Keratinocyte (primary cell): ENCODE data around the gene BCL11B. TPM values are rescaled to one million over a fixed set of nuclear protein-coding genes. Genes with fewer than 3 reads are reported as not detected.

Source experiments
- DNase-seq: peaks from one replicate; pipeline ENCODE4 v3.0.0-alpha.2; 2011; ENCODE audit warnings: low read depth, missing footprints, low spot score
- FAIRE-seq: peaks from 2 replicates; lab custom pipeline; 2011; peaks lifted over from hg19 to GRCh38; lab: Jason Lieb, UNC
- H2AFZ ChIP-seq: 2 replicates; pipeline ENCODE4 v1.6.0; 2012; ENCODE audit warnings: low read length, control low read depth, inconsistent platforms; ENCODE audit not compliant: control insufficient read depth
- H3K27ac ChIP-seq: 2 replicates; pipeline ENCODE4 v1.5.1; 2011; ENCODE audit warnings: low read length; ENCODE audit not compliant: control insufficient read depth, insufficient read depth
- H3K27me3 ChIP-seq: 3 replicates; pipeline ENCODE4 v1.6.0; 2011; ENCODE audit warnings: low read length; ENCODE audit not compliant: control insufficient read depth, insufficient read depth; ENCODE audit errors: extremely low read depth
- H3K36me3 ChIP-seq, 2 experiments: 2 replicates in 1 of 2; 3 replicates in 1 of 2; pipeline ENCODE4 v1.5.1; 2011; ENCODE audit warnings: low read length in 2 of 2, mild to moderate bottlenecking in 1 of 2; ENCODE audit not compliant: control insufficient read depth in 2 of 2, insufficient read depth in 2 of 2; ENCODE audit errors: extremely low read depth in 1 of 2
- H3K4me1 ChIP-seq: 3 replicates; pipeline ENCODE4 v1.5.1; 2011; ENCODE audit warnings: low read length; ENCODE audit not compliant: control insufficient read depth, insufficient read depth; ENCODE audit errors: extremely low read depth
- H3K4me2 ChIP-seq: 3 replicates; pipeline ENCODE4 v1.6.0; 2011; ENCODE audit warnings: low read depth, low read length; ENCODE audit not compliant: control insufficient read depth, insufficient read depth; ENCODE audit errors: extremely low read depth
- H3K4me3 ChIP-seq, 3 experiments: fragments of 200-600 bp in 1 of 3; sonication (generic) in 1 of 3; 2 replicates in 2 of 3; 3 replicates in 1 of 3; pipeline ENCODE4 v1.5.1; 2011 to 2016; ENCODE audit warnings: low read length in 3 of 3, mild to moderate bottlenecking in 3 of 3, control low read depth in 2 of 3, inconsistent platforms in 1 of 3, low read depth in 1 of 3, mixed read lengths in 1 of 3, mixed run types in 1 of 3, moderate library complexity in 1 of 3; ENCODE audit not compliant: control insufficient read depth in 2 of 3, insufficient read depth in 2 of 3; ENCODE audit errors: extremely low read depth in 1 of 3
- H3K79me2 ChIP-seq: 2 replicates; pipeline ENCODE4 v1.6.0; 2012; ENCODE audit warnings: low read length; ENCODE audit not compliant: control insufficient read depth, insufficient read depth
- H3K9ac ChIP-seq: 3 replicates; pipeline ENCODE4 v1.6.0; 2011; ENCODE audit warnings: low read length; ENCODE audit not compliant: control insufficient read depth, insufficient read depth; ENCODE audit errors: extremely low read depth
- H3K9me1 ChIP-seq: 3 replicates; pipeline ENCODE4 v1.6.0; 2011; ENCODE audit warnings: low read length; ENCODE audit not compliant: control insufficient read depth, insufficient read depth; ENCODE audit errors: extremely low read depth
- H3K9me3 ChIP-seq: 2 replicates; pipeline ENCODE4 v1.5.1; 2012; ENCODE audit warnings: low read depth, low read length; ENCODE audit not compliant: control insufficient read depth
- H4K20me1 ChIP-seq: 3 replicates; pipeline ENCODE4 v1.6.0; 2011; ENCODE audit warnings: low read length; ENCODE audit not compliant: control insufficient read depth, insufficient read depth; ENCODE audit errors: extremely low read depth
- EZH2 ChIP-seq: IDR thresholded peaks from one replicate; pipeline ENCODE4 v1.6.1; 2012; ENCODE audit warnings: inconsistent platforms, mild to moderate bottlenecking, low read length, moderate library complexity
- dilution Hi-C: fragments of 300-500 bp; cut with MboI; formaldehyde crosslinking; loops from one replicate; pipeline ENCODE4 v1.7.0; 2020; ENCODE audit warnings: low sequenced_read_pairs; ENCODE audit not compliant: extremely low pct_ligation_motif_present
- polyA plus RNA-seq, 5 experiments: library from polyadenylated mRNA; depleted of rRNA in 3 of 5; stranded (reverse) in 3 of 5; stranded (forward) in 1 of 5; unstranded in 1 of 5; fragments of >200 nt; gene quantifications; 1 replicate in 1 of 5; 2 replicates in 3 of 5; 3 replicates in 1 of 5; pipeline versions ENCODE4 v1.2.1 to v1.2.3, GENCODE V29; 2011 to 2012; ENCODE audit warnings: missing spikeins in 2 of 5, low read depth in 1 of 5, low replicate concordance in 1 of 5
- TF ChIP-seq, protein P1 (sequence below), 3 experiments: IDR thresholded peaks in 1 of 3; conservative IDR thresholded peaks in 1 of 3; optimal IDR thresholded peaks in 1 of 3; 2 replicates in 2 of 3; 3 replicates in 1 of 3; pipeline versions ENCODE3 to v1.5.1; 2011; ENCODE audit warnings: low read length in 3 of 3, mild to moderate bottlenecking in 3 of 3, moderate library complexity in 2 of 3, control low read depth in 1 of 3, inconsistent platforms in 1 of 3; ENCODE audit not compliant: insufficient read depth in 2 of 3; ENCODE audit errors: extremely low read depth in 1 of 3

The BCL11B gene
- polyA plus RNA-seq, 1 donor (not counting 4 experiments of a cell fraction or from before 2014, with no cell fraction given): 5.2 TPM

DNA sequence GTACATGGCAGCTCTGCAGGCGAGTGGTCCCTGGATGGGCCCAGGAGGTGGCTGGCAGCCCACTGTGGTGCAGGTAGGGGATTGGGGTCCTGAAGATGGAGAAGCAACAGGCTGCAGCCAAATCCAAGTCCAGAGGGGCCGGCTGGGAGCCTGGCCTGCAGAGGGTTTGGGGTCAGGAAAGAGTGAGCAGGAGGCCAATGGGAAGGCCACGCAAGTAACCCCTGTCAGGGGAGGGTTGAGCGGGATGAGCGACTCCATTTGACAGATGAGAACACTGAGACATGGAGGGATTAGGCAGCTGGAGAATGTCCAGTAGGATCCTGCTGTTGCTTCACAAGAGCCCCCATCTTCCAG, 136.0 kb downstream of the BCL11B start:
- FAIRE-seq (no peak), DNase-seq (no peak)
- no peaks in the 10 kb centered on the region for H3K36me3 ChIP-seq
- no peaks in the 10 kb centered on the region for H3K79me2 ChIP-seq
- H3K27ac ChIP-seq: no peak overlapping the region
- H3K4me1 ChIP-seq: peaks cover 14% of the 10 kb centered on the region
- H3K9ac ChIP-seq: no peak overlapping the region
- no peaks in the 10 kb centered on the region for H3K9me1 ChIP-seq
- no peak overlapping the region for H3K4me2 ChIP-seq
- H3K4me3 ChIP-seq: no peak overlapping the region
- no peaks in the 10 kb centered on the region for H4K20me1 ChIP-seq
- dilution Hi-C loops: no loop called here
- no peaks in the 10 kb centered on the region for H3K27me3 ChIP-seq
- H2AFZ ChIP-seq: no peak overlapping the region
- no peak for TF ChIP-seq EZH2
- TF ChIP-seq, protein P1, sequence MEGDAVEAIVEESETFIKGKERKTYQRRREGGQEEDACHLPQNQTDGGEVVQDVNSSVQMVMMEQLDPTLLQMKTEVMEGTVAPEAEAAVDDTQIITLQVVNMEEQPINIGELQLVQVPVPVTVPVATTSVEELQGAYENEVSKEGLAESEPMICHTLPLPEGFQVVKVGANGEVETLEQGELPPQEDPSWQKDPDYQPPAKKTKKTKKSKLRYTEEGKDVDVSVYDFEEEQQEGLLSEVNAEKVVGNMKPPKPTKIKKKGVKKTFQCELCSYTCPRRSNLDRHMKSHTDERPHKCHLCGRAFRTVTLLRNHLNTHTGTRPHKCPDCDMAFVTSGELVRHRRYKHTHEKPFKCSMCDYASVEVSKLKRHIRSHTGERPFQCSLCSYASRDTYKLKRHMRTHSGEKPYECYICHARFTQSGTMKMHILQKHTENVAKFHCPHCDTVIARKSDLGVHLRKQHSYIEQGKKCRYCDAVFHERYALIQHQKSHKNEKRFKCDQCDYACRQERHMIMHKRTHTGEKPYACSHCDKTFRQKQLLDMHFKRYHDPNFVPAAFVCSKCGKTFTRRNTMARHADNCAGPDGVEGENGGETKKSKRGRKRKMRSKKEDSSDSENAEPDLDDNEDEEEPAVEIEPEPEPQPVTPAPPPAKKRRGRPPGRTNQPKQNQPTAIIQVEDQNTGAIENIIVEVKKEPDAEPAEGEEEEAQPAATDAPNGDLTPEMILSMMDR (optimal IDR thresholded peaks at IDR 0.05 in 1 of 3, IDR thresholded peaks at IDR 0.05 in 1 of 3, conservative IDR thresholded peaks at IDR 0.05 in 1 of 3; ENCODE audit: extremely low read depth in 1 of 3, insufficient read depth in 2 of 3, low read length in 3 of 3): no peak
- H3K9me3 ChIP-seq: no peaks in the 10 kb centered on the region

DNA sequence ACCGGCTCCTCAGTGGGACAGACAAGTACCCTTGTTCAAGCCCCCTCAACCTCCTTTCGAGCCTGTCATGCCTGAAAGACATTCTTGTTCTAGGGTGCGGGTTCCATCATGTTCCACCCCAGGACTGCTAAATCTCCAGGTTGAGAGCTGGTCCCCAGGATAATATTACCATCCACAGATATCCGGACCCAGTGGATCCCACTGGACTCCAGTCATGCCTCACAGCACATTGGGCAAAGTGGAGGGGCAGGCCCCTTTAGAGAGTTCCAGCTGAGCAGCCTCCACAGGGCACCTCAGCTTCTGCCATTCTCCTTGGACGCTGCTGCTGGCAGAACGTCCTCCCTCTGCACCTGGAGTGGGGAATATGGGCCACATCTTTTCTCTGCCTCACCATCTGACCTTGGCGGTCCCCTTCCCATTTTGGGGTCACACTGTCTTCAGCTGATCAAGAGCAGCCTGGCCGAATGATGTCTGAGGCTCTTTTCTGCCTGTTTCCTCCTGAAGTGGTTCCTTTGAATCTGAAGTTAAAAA, 137.4 kb downstream of the BCL11B start:
- Histone ChIP-seq H3K9ac (no peak overlapping the region), H3K9me3 (no peaks in the 10 kb centered on the region), H3K4me2 (no peak overlapping the region), H3K36me3 (no peaks in the 10 kb centered on the region), H3K27ac (no peak overlapping the region), H3K27me3 (no peaks in the 10 kb centered on the region), H3K79me2 (no peaks in the 10 kb centered on the region), H2AFZ (peak overlapping the region; percentile 90), H3K9me1 (no peaks in the 10 kb centered on the region), H3K4me3 (no peak overlapping the region), H3K4me1 (peaks cover 14% of the 10 kb centered on the region), H4K20me1 (no peaks in the 10 kb centered on the region)
- dilution Hi-C loops: no loop called here
- FAIRE-seq (no peak), DNase-seq (no peak)
- no peak for TF ChIP-seq EZH2
- TF ChIP-seq, protein P1 (optimal IDR thresholded peaks at IDR 0.05 in 1 of 3, IDR thresholded peaks at IDR 0.05 in 1 of 3, conservative IDR thresholded peaks at IDR 0.05 in 1 of 3; ENCODE audit: extremely low read depth in 1 of 3, insufficient read depth in 2 of 3, low read length in 3 of 3): no peak
